HG02759 (cell line): ENCODE results near the gene ABCC11.

Experiments used
- ATAC-seq: cut with Tn5 transposase; IDR thresholded peaks from one replicate; pipeline ENCODE4 v1.9.1; 2021; ENCODE audit warnings: mild to moderate bottlenecking, moderate library complexity; ENCODE audit not compliant: unreplicated experiment

The ABCC11 gene

GRCh38 chr16:48247311-48247710 is at the start of gene ABCC11:
Gene ABCC11 (minus strand): TSS chr16:48247539. CDS start chr16:48231921, 15,618 bp downstream.
- no peak for ATAC-seq

- no peak for ATAC-seq
These were observed 48.3 kb upstream of the ABCC11 start for GRCh38 chr16:48295488-48296281.

- no peak for ATAC-seq
These were observed 47.4 kb upstream of the ABCC11 start for GRCh38 chr16:48294724-48295123.

- no peak for ATAC-seq
These were observed 45.1 kb upstream of the ABCC11 start for GRCh38 chr16:48292452-48292851.

- ATAC-seq = no peak
These were observed 44.4 kb upstream of the ABCC11 start for GRCh38 chr16:48291754-48292153.

- no peak for ATAC-seq
These were observed 44.0 kb upstream of the ABCC11 start for GRCh38 chr16:48291303-48291702.

- ATAC-seq = no peak
These were observed 39.9 kb upstream of the ABCC11 start for GRCh38 chr16:48287239-48287638.

GRCh38 chr16:48284772-48285409 is 37.6 kb upstream of the ABCC11 start:
- no peak for ATAC-seq

- ATAC-seq = no peak
These were observed 35.4 kb upstream of the ABCC11 start for GRCh38 chr16:48282636-48283263.

GRCh38 chr16:48280546-48280945 is 33.2 kb upstream of the ABCC11 start:
- ATAC-seq = no peak

- ATAC-seq = no peak
These were observed 31.9 kb upstream of the ABCC11 start for GRCh38 chr16:48279199-48279598.

- ATAC-seq = no peak
These were observed 29.8 kb upstream of the ABCC11 start for GRCh38 chr16:48277158-48277557.

- ATAC-seq = no peak
These were observed 28.8 kb upstream of the ABCC11 start for GRCh38 chr16:48276102-48276501.

GRCh38 chr16:48274476-48274875 is 27.1 kb upstream of the ABCC11 start:
- ATAC-seq = no peak

GRCh38 chr16:48272837-48273421 is 25.6 kb upstream of the ABCC11 start:
- no peak for ATAC-seq

GRCh38 chr16:48271728-48272127 is 24.4 kb upstream of the ABCC11 start:
- ATAC-seq = no peak

- ATAC-seq = no peak
These were observed 21.7 kb upstream of the ABCC11 start for GRCh38 chr16:48269011-48269410.

- ATAC-seq = no peak
These were observed 15.3 kb upstream of the ABCC11 start for GRCh38 chr16:48262631-48263030.

GRCh38 chr16:48261569-48261968 is 14.2 kb upstream of the ABCC11 start:
- no peak for ATAC-seq

- ATAC-seq = no peak
These were observed 9.3 kb upstream of the ABCC11 start for GRCh38 chr16:48256579-48257177.

GRCh38 chr16:48252013-48252412 is 4.7 kb upstream of the ABCC11 start:
- ATAC-seq = no peak
